GM21447 (cell line): Measurements from ENCODE around the gene C1QTNF3.
"Not testable (repeated sequence)": the region's sequence is repeated elsewhere in the genome, so short reads cannot be mapped to it uniquely, and the experiment has no call there.

Source experiments
- ATAC-seq: cut with Tn5 transposase; IDR thresholded peaks from one replicate; pipeline ENCODE4 v1.9.1; 2021; ENCODE audit not compliant: unreplicated experiment

C1QTNF3 gene

GRCh38 chr5:34051374-34051980, 8.5 kb upstream of the C1QTNF3 start:
- no peak for ATAC-seq

DNA sequence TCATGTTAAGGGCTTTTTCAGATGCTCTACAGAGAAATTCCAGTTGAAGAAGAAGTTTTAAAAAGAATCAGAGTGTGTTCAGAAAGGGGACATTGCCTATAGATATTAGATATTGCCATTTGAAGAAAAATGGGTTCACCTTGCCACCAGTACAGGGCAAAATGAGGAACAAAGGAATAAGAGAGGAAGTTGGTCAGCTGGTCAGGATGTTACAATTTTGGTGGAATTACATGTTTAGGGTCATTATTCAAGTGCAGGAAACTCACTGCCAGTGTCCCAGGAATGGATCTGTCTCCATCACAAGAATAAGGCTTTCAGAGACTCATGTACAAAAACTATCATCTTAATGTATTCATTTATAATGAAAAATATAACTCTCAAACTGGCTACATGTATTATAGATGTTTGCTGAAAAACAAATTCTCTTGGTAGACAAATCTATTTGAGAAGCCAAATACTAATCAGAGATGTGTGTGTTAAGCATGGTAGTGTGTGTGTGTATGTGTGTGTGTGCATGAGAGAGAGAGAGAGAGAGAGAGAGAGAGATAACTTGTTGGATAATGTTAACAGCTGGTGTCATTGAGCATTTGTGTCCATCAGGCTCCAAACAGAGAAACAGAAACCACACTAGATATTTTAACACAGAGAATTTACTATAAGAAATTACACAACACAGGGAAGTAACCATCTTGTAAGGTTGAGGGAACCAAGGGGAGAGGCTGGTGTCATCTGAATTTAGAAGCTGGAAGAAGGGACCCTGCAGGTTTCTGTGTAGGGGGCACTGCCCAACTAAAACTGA, 5.0 kb upstream of the C1QTNF3 start:
- no peak for ATAC-seq

DNA sequence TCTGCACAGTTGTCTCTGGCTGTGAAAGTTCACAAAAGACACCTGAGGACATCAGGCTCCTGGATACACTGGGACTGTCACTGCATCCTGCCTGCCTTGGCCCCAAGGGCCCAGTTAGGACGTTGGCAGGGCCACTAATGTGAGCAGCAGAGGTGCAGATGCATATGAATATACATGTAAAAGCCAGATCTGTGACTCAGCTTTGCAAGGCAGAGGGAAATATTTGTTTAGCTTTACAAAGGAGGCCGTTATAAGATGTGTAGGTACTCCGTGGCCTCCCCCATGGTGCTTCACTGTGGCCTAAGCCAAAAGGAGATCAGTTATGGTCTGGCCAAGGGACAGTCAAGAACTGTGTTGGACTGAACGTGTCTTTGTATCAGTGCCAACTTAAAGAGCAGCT, 4.1 kb upstream of the C1QTNF3 start:
- no peak for ATAC-seq

DNA sequence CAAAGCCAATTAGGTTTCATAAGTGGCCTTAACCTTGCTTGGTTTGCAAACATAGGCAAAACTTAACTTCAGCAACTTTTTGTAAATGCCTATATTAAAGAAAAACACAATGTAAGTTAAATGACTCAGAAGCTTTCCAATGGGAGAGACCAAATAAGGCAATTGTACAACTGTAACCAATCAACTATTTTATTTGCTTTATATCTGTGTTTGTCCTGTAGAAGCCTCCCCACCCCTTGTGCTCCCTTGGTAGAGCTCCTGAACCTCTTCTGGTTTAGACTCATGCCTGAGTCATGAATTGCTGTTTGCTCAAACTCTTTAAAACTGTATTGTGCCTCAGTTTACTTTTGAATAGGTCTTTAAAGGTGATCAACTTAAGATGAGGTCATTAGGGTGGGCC, 3.0 kb upstream of the C1QTNF3 start:
- ATAC-seq = no peak

GRCh38 chr5:34045023-34045422, 2.0 kb upstream of the C1QTNF3 start:
- no peak for ATAC-seq

DNA sequence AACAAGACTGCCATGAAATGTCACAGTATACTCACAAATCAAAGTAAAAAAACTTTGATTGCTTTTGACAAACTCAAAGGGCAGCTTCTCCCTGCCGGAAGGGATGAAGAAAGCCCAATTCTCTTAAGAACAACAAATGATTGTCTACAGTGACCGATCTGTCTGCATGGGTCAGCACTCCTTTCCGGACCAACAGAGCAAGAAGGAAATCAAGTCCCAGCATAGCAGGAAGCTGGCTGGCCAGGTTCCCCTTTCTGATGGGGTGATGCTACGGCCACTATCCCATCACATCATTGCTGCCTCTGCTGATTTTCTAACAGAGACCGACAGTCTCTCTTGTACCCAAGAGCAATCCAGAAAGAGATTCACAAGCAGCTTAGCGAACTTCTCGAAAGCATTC, 692 bp downstream of the C1QTNF3 start:
- ATAC-seq = no peak

DNA sequence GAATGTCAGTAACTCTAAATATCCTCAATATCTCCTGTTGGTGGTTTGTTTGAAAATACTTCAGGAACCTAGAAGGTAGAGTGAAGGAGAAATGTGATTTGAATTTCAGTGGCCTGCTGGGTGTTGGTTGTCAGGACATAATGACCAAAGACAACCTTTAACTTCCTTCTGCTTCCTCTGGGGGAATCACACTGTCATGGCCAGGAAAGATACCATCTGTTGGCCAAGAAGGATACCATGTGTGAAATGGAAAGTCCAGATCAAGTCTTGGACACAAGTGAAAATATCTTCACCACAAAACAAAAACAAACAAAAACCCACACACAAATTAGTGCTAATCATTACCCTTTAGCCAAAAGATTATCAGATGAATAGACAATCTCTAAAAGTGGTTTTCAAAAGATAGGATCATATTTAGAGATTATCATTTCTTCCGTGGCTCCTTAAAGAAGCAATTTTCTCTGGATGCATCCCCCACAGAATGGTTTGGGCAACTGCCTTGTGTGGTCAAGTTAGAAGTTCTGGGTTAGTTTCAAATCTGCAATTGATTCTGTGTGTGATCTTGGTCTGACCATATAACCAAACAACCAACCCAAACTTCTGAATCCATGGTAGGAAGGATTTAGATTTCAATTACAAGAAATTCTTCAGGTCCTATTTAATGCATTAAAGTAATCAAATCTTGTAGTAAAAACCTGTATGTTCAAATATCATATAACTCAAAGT, 1.6 kb downstream of the C1QTNF3 start:
- no peak for ATAC-seq

DNA sequence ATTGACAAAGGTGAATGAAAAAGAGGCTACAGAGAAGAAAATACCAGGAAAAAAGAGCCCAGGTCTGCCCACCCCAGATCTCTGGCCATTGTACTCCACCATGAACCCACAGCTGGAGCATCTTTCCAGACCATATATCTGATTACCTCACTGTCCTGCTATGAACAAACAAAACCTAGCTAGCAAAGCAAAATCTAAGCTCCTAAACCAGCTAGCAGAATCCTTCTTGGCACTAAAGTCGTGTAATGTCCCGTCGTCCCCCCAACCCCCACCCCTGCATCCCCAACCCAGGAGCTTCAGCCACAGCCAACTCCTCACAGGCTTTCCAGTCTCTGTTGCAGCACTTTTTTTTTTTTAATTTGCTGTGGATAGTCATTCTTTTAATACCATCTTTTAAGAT, 2.5 kb downstream of the C1QTNF3 start:
- ATAC-seq = no peak

- no peak for ATAC-seq
Measured at GRCh38 chr5:34039398-34040157, 3.4 kb downstream of the C1QTNF3 start.

GRCh38 chr5:34038838-34039237, 4.2 kb downstream of the C1QTNF3 start:
- ATAC-seq = no peak

- no peak for ATAC-seq
Measured at GRCh38 chr5:34038390-34038789, 4.6 kb downstream of the C1QTNF3 start.

GRCh38 chr5:34037726-34038125, 5.3 kb downstream of the C1QTNF3 start:
- no peak for ATAC-seq

GRCh38 chr5:34035756-34036155, 7.3 kb downstream of the C1QTNF3 start:
- no peak for ATAC-seq

DNA sequence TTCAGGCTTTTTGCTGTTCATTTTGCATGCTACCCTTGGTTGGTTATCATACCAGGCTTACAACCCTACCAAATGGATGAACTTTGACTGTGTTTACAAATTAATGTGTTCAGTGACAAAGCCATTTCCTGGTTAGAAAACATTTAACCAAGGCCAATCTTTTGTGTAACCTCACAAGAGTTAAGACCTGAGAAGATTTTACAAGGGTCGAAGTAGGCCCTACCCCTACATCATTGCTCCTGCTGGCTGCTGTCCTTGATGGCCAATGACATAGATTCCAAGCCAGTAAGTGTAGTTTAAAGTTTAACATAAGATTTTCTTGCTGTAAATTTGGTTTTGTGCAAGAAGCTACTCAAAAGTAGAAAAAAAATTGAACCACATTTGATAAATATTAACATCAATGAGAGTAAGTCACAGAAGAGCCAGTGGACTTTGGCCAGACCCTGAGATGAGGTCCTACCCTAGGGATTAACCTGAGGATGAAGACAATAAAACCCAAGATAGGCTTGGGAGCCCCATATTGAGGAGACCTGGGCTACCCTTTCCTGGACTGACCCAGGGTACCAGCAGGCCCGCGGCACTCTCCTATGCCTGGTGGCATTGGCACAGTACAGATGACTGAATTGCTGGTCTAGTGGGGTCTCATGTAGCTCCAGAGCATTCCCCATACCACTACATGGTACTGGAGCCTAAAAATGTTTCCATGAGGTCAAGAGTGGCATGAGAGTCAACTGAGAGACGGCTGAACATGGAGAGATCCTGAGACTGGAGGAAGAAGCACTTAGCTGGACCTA, 8.3 kb downstream of the C1QTNF3 start:
- ATAC-seq = peak; percentile 65

DNA sequence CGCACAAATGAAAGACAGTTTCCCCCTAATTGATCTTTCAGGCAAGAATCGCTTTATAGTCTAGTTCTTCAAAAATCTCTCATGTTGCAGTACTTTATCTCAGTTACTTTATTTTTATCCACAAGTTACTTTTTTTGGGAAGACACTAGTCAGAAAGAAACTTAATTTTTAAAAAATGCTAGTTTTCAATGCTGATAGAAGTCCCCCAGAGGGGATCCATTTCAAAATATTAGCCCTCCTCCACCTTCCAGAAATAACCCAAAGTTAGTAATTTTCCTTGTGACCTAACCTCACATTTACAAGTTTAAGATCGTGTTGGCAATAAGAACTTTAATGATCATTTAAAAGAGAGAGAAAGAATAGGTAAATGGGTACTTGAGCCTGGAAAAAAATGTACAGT, 11.0 kb downstream of the C1QTNF3 start:
- no peak for ATAC-seq

DNA sequence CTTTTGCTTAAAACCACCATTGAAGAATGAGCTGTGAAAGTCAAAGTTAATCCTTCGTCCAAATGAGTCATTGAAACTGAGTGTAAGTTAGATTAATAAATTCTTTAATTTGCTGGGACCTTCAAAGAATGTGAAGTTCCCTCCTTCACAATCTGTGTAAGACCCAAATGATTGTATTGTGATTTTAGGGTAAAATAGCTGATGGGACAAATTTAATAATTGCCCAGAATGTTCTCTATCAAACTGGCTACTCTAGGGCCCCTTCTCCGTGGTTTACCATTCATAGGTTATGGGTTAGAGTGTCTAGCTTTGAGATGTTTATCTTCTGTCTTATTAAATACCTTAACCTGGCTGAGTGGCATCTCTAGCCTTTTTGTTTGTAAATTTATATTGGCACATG, 11.9 kb downstream of the C1QTNF3 start:
- no peak for ATAC-seq

DNA sequence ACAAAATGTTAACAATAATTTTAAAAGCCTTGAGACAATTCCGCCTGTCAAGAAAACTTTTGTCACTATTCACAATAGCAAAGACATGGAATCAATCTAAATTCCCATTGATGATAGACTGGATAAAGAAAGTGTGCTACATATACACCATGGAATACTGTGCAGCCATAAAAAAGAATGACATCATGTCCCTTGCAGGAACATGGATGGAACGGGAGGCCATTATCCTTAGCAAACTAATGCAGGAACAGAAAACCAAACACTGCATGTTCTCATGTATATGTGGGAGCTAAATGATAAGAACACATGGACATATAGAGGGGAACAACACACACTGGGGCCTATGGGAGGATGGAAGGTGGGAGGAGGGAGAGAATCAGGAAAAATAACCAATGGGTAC, 12.4 kb downstream of the C1QTNF3 start:
- not testable (repeated sequence) for ATAC-seq

DNA sequence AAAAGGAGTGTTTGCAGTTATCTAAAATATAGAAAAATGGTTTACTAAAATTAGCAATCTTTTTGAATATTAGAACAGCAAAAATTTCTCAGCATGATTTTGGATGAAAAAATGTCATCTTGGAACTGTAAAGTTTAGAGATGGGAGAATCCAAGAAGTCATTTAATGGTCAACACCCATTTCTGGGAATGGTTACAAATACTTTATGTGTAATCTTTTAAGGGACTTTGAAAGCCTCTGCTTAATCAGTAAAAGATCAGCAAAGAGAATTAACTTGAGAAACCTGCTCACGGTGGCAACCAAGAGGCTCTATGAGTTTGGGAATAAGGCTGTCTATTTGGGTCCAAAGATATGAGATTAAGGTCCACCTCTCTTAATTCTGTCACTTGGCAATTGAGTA, 13.0 kb downstream of the C1QTNF3 start:
- ATAC-seq = no peak

DNA sequence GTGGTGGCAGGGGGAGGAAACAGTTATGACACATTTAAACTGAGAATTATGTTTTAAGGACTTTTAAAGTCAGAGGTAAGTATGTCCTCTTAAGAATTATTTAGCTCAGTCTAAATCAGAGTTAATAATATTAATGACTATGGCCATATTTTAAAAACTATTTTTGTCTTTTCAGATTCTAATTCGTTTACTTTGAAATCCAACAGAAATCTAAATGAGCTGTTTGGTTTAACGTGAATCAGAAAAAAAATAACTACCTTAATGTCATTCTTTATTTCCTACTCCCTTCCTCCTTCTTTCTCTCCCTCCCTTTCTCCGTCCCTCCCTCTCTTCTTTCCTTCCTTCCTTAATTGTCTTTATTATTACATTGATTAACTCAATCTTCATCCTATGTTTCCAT, 14.7 kb downstream of the C1QTNF3 start:
- no peak for ATAC-seq

GRCh38 chr5:34026089-34026761, 16.8 kb downstream of the C1QTNF3 start:
- ATAC-seq = no peak
